Activated CD8-positive, alpha-beta memory T cell treated with anti-CD3 and anti-CD28 coated beads for 4 hours (primary cell): ENCODE data around the gene DCTN4.

Experiments used
- DNase-seq, 2 donors: peaks; one replicate each; pipeline ENCODE4 v3.0.0-alpha.2; 2020; ENCODE audit warnings: low read depth in 2 of 2

DCTN4 gene

DNA sequence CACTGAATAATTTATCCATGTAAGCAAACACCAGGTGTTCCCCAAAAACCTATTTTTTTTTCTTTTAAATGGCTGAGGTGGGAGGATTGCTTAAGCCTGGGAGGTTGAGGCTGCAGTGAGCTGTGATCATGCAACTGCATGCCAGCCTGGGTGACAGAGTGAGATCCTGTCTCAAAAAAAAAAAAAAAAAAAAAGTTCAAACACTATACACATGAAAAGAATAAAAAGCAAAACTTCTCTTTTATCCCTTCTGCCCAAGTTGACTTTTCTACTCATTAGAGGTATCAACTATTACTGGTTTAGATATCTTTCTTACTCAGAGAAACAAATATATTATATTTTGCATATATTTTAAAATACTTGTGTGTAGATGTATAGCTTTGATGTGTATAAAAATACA lies 17.8 kb downstream of the DCTN4 start:
- no peak for DNase-seq

DNA sequence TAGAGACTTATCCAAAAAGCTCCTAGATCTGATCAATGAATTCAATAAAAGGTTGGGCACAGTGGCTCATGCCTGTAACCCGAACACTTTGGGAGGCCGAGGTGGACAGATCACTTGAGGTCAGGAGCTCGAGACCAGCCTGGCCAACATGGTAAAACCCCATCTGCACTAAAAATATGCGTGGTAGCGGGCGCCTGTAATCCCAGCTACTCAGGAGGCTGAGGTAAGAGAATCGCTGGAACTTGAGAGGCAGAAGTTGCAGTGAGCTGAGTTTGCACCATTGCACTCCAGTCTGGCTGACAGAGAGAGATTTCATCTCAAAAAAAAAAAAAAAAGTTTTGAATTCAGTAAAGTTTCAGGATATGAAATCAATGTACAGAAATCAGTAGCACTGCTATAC lies 20.0 kb downstream of the DCTN4 start:
- DNase-seq, result no peak

DNA sequence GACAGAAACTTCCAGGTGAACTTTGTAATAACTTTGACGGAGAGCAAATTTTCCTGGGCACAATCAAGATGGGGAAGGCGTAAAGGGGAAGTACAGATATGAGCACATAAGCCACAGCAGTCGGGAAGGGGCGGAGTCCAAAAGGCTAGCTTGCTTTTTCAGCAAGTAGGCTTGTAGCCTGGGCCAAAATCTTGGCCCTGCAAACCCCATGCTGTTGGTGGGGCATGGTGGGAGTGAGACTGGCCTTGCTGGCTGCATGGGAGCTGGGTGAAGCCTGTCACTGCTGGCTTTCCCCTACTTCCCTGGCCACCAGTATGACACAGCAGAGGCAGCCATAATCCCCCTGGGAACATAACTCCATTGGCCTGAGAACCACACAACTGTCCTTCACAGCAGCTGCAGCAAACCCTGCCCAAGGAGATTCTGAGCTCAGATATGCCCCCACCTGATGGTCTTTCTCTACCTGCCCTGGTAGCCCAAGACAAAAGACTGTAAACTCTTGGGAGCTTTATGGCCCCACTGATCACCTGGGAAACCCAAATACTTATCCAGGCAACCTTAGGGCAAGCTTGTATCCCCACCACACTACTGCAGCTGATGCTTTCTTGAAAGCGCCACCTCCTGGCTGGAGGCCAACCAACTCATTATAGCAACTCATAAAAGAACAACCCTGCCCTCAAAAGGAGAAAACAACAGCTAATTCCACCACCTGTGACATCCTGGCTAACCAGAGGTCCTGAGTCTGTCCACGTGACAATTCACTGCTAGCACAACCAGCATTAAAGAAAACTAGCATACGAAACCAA lies 24.0 kb downstream of the DCTN4 start:
- no peak for DNase-seq

DNA sequence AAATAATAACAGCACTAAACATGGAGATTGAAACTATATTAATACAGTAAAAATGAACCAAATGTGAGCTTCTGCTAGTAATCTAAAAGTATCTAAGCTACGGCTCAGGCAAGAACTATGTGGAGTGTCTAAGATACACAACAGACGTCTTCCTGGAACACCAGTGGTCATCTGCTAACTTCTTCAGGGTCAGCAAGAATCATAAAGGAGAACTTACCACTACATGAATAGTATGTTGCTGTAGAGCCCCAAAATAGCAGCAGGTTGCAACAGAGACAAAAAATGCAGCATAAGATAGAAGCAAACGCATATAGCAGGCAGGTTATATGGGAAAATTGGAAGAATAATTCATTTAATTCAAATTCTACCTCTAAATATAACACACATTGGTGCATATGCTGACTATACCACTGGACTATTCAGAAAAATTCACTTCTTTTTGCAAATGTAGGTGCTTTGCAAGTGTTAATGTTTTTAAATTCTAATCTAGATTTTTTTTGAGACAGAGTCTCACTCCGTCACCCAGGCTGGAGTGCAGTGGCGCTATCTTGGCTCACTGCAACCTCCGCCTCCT lies 27.1 kb downstream of the DCTN4 start:
- DNase-seq, result no peak

DNA sequence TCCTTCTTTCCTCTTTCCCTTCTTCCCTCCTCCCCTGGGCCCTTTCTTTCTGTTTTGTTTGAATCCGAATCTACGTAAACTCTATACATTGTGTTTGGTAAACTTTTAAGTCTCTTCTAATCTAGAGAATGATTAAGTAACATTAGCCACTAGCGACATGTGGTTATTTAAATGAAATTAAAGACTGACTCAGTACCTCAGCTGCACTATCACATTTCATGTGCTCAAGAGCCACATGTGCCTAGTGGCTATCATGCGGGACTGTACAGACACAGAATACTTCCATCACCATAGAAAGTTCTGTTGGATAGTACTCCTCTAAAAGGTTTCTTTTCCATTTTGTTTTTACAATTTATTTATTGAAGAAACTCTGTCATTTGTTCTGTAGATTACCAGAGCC lies 29.0 kb downstream of the DCTN4 start:
- no peak for DNase-seq

DNA sequence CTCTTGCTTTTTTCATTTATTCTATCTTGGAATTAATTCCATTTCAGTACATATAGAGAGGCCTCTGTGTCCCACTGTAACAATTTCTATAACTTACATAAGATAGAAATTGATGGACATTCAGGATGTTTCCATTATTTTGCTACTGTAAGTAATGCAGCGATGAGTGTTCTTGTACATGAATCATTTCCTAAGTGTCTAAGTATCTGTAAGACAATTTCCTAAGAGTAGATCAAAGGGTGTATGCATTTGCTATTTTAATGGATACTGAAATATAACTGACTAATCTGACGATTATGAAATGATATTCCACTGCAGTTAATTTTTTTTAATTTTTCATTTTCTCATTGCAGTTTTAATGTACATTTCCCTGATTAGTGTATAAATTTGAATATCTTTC lies 35.0 kb downstream of the DCTN4 start:
- no peak for DNase-seq

DNA sequence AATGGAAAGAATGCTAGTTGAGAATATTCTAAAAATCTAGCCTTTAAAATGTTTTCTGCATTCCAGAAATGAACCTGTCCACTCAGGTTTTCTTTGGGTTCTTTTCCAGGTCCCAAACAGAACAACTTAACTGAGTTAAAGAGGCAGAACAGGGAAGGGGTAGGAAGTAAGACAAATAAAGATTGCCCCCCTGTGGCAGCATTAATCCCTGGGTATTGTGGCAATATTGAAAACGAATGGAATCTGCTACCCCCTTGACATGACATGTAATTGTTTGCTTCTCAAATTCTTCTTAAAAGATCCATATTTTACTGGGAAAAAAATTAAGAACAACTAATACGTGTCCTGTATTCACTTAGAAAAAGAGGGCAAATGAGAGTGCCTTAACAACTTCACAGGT lies 48.7 kb downstream of the DCTN4 start:
- no peak for DNase-seq

DNA sequence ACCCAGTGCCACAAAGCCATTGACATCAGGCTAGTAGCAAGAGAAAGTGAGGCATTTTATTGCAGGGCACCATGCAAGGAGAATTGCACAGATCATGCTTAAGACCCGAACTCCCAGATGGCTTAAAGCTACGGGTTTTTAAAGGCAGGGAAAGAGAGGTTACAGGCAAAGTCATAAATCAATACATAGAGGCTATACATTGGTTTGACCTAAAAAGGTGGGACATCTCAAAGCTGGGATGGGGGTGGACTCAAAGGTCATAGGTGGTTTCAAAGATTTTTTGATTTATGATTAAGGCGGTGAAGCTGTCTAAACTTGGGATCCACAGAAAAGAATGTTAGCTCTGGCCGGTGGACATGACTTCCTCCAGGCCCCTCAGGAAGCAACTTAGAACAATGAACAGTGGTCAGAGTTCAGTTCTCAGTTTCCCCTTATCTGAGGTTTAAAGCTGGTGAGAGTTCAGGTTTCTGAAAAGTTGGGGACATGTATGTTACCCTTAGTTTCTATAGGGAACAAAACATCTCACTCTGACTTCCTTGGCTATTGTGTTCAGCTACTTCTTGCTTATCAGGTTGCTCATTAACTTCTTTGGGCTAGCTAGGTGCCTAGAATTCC lies 51.9 kb downstream of the DCTN4 start:
- DNase-seq, result no peak

DNA sequence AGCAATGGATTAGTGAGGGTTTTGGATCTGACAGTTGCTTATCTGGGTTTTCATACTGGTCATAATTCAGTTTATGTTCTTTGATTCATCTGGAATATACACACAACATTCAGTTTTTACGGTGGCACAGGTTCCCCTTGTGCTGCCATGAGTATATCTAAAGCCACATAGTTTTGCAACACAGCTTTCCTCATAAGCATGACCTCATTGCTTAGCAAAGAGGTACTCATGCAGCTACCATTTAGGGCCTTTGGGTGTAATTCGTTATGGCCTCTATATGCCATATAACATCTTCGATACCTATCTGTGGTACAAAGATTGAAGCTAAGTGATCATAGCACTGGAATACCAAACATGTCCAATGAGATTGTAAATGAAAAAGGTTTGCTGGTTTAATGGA lies 55.1 kb downstream of the DCTN4 start:
- no peak for DNase-seq

DNA sequence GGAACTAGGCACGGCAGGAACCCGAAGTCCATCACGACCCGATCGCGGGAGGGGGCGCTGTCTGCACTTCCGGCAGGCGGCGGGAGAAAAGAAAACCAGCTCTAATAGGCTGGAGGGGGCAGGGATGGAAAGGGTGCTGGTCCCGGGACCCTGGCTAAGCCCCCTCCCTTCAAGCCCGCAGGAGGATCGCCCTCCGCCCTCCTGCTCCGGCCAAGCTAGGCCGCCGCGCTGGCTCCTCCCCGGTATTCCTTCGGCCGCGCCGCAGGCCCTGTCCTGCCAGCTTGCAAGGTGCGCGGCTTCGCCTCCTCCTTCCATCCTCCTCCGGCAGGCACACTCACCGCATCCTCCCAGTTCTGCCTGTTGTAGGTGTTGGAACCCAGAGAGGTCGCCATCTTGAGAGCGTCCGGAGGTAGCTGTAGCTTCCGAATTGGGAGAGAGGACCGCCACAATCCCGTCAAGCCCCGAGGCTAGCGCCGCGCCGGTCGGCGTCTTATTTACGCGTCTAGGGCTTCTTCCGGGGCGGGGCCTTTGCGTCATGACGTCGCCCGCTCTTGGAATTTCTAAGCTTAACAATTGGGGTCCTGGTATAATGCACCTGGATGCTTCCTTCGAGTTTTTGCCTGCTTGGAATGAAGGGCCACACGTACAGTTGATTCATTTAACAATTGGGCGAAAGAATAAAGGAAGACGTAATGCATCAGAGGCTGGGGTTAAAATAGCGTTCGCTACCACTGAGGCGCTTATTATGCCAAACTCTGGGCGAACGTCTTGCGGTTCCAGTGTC lies 58.0 kb downstream of the DCTN4 start, which contains the start of gene RBM22:
Gene RBM22, minus strand, starts transcription at position 469 of the 784 bp plus-strand sequence. Its CDS starts 77 bp downstream, at position 392.
- DNase-seq, result peak; percentile 84

DNA sequence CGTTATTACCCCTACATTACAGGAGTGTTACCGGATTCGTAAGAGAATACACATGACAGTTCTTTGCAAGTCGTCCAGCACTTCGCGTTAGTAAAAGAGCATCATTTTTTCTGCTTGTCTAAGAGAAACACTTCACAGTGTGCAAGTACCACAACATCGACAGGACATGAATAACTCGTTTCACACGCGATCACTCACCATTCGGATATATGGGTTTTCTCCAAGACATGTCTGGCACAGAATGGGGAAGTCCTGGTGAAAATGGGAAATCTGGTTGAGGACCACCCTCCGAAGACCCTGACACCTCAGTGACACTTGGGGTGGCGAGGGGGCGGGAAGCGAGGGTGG lies 58.6 kb downstream of the DCTN4 start:
- no peak for DNase-seq

DNA sequence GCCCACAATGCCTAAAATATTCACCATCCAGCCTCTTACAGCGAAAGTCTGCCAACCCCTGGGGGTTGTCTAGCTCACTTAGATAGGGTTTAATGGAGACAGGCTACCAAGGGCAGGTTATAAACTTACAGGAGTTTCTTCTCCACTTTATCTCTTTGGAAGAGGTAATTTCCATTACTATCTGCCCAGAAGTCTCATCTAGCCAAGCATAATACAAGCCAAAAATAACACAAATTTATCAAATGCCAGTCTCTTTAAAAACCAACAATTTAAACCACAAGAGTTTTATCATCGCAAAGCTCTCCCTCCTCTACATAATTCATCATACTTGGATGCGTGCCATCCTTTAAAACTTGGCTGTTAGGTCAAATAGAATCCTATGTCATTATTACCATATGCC lies 64.2 kb downstream of the DCTN4 start:
- DNase-seq, result no peak

DNA sequence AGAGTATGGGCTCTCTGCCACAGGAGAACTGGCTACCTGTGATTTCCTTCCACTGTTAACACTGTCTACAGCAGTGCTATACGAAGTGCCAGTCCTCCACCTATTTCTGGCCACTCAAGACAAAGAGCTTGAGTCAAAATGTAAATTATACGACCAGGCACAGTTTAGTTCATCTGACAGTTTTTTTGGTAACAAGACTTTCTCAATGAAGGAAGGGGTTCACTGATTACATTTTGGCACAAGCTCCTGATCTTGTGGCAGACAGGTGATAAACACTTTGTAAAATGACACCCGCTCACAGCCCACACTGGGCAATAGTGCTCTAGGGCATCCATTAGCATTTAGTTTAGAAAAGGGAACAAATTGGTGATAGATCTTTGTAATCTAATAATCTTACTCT lies 66.5 kb downstream of the DCTN4 start:
- no peak for DNase-seq

DNA sequence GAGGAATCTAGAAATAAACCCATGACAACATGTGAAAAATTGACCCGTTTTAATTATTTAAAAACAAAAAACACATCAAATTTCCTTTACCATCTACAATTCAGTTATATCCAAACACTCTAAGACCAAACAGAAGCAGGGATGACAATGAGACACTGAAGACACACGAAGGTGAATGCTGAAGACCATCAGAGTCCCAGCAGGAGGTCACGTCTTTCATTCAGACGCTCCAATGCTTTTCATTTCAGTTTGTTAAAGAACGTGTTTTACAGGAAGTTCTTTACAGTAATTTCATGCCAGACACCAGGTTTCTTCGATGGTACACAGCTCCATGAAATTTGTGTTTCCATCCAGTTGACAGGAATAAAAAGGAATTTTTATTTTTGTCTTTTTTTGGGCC lies 68.1 kb downstream of the DCTN4 start:
- DNase-seq, result no peak

DNA sequence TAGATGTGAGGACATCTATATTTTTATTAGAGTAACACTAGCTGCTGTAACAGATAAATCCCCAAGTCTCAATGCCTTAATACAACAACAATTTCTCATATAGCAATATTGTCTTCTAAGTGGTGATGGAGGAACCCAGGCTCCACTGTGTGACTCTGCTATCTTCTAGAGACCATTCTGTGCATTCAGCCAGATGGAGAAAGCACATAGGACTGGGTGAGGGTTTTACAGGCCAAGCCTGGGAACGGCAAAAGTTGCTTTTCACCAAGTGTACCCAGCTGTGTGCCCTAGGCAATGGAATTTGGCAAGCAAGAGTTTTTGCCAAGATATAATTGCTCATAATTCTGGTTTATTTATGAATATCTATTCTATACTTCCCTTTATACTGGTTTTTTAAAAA lies 69.7 kb downstream of the DCTN4 start:
- no peak for DNase-seq

DNA sequence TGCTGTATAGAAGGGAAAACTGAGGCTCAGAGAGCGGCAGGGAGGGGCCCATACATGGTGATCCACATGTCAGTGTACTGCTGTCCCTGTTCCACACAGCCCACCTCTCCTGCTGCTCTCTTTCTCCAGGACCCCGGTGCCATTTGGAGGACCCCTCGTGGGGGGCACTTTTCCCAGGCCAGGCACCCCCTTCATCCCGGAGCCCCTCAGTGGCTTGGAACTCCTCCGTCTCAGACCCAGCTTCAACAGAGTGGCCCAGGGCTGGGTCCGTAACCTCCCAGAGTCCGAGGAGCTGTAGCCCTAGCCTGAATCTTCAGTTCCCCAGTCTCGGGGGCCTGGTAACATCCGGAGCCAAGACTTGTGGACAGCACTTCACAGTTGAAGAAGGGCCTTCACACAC lies 82.2 kb downstream of the DCTN4 start:
- DNase-seq, result no peak

DNA sequence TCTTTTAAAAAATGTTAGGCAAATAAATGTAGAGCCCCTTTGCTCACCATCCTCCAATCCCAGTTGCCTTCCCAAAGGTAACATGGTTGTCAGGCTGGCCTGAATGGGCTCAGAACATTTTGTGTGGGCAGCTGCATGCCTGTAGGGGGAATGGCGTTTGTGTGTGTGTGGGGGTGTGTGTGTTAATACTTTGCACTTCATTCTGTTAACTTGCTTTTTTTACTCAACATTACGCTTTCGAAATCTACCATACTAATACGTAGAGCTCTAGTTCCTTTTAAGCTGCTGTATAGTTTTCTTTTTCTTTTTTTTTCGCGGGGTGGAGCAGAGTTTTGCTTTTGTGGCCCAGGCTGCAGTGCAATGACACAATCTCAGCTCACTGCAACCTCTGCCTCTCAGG lies 83.7 kb downstream of the DCTN4 start:
- no peak for DNase-seq

DNA sequence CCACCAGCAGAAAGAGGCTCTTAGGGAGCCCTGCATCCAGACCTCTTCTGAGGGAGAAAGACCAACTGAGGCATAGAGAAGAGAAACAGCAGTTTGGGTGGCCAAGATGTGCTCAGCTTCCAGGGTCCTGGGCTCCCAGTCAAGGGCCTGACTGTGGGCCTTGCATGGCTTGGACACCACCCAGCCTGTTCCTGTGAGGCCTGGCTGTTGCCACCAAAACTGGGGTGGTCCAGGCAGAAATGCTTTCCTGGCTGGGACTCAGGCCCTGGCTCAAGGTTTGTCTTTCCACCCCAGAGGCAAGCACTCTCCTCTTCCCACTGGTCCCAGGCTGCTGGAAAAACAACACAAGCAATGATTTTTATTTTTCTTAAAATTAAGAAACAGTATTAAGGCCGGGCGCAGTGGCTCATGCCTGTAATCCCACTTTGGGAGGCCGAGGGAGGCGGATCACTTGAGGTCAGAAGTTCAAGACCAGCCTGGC lies 84.4 kb downstream of the DCTN4 start:
- DNase-seq, result no peak

DNA sequence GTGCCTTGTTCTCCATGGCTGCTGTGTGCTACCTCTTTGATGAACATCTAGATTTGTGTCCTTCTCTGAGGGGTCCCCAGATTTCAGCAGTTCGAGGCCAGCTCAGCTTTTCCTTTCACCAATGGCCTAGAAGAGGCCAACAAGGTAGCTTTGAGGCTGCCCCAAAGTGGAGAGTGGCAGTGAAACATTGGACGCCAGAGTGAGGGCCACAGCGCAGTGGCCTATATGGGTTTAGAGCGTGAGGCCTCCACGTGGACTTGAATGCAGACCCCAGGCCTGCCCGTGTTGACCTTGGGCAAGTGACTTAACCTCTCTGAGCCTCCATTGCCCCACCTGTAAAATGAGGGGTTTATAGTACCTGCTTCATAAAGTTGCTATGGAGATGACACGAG lies 85.9 kb downstream of the DCTN4 start:
- DNase-seq, result no peak

DNA sequence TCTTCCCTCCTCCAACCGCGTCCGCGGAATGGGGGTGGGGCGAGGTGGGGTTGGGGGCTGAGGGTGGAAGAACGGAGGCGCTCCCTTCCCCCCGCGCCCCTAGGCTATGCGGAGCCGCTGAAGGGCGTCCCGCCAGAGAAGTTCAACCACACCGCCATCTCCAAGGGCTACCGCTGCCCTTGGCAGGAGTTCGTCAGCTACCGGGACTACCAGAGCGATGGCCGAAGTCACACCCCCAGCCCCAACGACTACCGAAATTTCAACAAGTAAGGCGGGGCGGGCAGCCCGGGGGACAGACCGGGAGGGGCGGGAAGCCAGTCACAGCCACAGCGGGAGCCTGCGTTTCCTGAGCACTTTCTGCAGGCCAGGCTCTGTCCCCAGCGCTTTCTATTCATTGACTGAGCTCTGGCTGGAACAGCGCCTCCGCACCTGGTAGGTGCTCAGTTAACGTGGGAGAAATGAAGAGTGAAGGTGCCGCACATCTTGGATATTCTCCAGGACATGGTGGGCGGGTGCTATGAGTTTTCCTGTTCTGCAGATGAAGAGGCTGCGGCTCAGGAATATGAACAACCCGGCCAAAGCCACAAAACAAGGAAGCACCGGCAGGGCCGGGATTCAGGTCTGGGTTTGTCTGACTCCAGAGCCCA lies 86.5 kb downstream of the DCTN4 start:
- DNase-seq, result no peak

DNA sequence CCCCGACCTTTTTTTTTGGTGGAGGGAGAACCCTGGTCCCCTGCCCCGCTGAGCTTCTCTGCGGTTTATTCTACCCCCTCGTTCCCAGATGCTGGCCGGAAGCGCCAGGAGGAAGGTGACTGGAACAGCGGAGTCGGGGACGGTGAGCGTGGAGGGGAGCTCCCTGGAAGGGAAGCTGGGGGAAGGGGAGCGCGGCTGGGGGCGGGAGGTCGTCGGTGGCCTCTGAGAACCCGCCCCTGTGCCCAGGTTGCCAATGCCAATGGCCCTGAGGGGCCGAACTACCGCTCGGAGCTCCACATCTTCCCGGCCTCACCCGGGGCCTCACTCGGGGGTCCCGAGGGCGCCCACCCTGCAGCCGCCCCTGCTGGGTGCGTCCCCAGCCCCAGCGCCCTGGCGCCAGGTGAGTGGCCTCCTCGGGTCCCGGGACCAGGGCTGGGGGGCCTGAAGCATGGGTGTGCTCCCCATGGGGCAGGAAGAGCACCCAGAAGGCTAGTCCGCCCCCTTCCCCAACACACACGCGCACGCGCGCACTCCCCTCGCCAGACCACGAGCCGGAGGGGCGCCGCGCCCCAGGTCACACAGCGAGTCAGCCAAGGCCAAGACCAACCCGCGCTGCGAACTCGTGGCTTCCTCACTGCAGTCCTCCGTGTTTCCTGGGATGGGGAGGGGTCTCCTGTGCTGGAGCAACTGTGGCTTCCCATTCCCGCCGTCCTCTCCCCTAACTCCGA lies 87.1 kb downstream of the DCTN4 start:
- DNase-seq, result no peak
